Measurements from ENCODE around the gene RAB37. TPM values are rescaled to one million over a fixed set of nuclear protein-coding genes. Genes with fewer than 3 reads are reported as not detected.

RAB37 gene, protein sequence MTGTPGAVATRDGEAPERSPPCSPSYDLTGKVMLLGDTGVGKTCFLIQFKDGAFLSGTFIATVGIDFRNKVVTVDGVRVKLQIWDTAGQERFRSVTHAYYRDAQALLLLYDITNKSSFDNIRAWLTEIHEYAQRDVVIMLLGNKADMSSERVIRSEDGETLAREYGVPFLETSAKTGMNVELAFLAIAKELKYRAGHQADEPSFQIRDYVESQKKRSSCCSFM
- 10 to 100 TPM in 1 of 2 donors, 1 to 10 TPM in 1; 7.6 to 14.2 TPM for total RNA-seq
- long read RNA-seq, transcript RAB37-204 (9 exons, 2,617 nt): major isoform, 5 of 11 reads
- long read RNA-seq, partial matches to known transcripts: 0 of 11 reads
- long read RNA-seq, other reads (novel, unspliced or antisense): 3 of 11 reads

DNA sequence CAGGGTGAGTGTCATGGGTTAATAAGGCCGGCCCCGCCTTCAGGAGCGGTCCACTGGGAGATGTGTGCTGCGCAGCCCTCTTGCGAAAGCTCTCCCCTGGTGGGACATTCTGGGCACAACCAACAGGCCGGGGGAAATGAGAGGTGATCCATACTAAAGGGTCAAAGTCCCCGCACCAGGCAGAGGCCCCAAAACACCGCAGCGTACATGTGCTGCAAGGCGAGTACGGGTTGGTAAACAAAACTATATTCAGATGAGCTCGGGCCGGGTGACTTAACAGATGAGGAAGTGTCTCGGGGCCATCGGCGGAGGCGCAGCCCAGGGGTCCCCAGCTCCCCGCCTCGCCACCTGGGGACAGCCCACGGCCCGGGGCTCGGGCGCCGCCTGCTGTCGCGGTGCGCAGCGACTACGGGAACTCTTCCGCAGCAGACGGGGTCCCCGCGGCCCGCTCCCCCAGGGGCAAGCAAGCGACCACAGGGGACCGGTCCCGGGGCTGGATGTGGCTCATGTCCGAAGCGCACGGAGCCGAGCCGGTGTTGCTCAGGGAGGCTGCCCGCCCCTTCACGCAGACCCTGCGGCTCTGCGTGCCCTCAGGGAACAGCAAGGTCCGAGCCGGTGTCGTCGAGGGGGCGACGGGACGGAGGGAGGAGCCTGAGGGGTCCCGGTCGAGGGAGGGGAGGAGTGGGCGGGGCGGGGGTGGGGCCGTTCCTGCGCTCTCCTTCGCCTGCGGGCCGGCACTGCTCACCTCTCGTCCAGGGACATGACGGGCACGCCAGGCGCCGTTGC lies at the start of gene RAB37:
Gene RAB37 (plus strand): TSS at position 744 of the 786 bp plus-strand sequence. CDS start 17 bp downstream, at position 761.
- intact Hi-C loops (cut with DNase I, micrococcal nuclease): no loop called here
- ATAC-seq (peak; percentile 54), DNase-seq (peak; percentile 60 to 69)

DNA sequence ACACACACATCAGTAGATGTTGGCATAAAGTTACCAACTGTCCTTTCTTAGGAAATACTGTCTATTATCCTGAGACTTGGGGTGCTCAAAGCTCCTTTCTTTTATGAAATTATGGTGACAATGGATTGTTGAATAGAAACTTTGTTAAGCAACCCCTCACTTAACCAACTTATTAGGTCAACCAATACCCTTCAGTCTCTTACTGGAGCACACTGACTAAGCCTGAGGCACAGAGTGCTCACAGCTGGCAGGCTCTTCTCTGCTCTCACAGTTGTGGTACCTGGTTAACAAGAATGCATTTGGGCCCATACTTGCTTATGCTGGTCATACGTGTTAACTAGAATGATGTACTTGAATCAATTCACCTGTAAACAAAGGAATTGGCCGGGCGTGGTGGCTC lies 49.2 kb upstream of the RAB37 start:
- intact Hi-C loops (cut with DNase I, micrococcal nuclease): no loop called here
- ATAC-seq: no peak
- DNase-seq: no peak

DNA sequence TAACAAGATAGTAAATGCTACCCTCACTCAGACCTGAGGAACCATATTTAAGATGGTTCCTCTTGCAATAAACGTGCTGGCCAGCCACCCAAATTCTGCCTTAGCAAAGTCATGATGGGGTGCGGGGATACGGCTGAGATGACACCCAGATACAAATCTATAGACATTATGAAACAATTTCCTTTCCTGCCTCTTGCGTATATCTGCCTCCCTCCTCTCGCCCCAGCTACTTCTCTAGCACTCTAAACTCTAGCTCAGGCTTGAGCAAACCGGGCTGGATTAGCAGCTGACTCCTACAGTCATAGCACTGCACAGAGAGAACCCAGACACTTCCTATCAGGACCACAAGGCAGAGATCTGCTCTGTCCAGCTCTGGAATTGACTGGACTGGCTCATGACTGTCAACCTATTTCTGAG lies 46.6 kb upstream of the RAB37 start:
- intact Hi-C loops (cut with DNase I, micrococcal nuclease): no loop called here
- ATAC-seq (no peak), DNase-seq (no peak)

DNA sequence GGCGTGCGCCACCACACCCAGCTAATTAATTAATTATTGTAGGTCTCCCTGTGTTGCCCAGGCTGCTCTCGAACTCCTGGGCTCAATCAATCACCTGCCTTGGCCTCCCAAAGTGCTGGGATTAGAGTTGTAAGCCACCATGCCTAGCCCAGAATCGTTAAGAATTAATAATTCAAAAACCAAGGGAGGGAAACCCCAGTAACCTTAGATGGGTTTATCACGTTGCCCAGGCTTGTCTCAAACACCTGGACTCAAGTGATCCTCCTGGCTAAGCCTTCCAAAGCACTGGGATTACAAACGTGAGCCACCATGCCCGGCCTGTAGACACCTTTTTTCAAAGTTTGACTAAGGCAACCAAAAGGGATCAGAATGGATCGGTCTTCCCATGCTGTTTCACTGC lies 45.9 kb upstream of the RAB37 start:
- DNase-seq (no peak), ATAC-seq (no peak)
- intact Hi-C loops (cut with DNase I, micrococcal nuclease): no loop called here

DNA sequence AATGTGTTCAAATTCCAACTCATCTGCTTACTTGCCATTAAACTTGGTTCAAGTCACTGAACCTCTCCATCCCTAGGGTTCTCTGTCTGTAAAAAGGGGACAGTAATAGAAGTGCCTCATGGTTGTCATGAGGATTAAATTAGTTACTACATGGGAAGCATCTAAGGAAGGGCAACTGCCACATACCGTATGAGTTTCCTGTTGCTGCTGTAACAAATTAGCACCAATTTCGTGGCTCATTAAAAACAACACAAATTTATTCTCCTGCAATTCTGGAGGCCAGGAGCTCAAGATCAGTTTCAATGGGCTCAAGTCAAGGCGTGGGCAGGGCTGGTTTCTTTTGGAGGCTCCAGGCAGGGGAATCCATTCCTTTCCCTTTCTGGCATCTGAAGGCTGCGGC lies 43.0 kb upstream of the RAB37 start:
- ATAC-seq (no peak), DNase-seq (no peak)
- intact Hi-C loops (cut with DNase I, micrococcal nuclease): no loop called here

- ATAC-seq: no peak
- no peak for DNase-seq
- intact Hi-C loops (cut with DNase I, micrococcal nuclease): no loop called here
Observed at GRCh38 chr17:74695629-74696028, 41.4 kb upstream of the RAB37 start.

GRCh38 chr17:74697515-74697914 lies 39.5 kb upstream of the RAB37 start:
- no peak for DNase-seq
- ATAC-seq: no peak
- intact Hi-C loops (cut with DNase I, micrococcal nuclease): no loop called here

GRCh38 chr17:74698069-74698468 lies 39.0 kb upstream of the RAB37 start:
- ATAC-seq (no peak), DNase-seq (no peak)
- intact Hi-C loops (cut with DNase I, micrococcal nuclease): no loop called here

- no peak for DNase-seq
- intact Hi-C loops (cut with DNase I, micrococcal nuclease): no loop called here
Observed at GRCh38 chr17:74699236-74699635, 37.8 kb upstream of the RAB37 start.

GRCh38 chr17:74702116-74702871 lies 34.8 kb upstream of the RAB37 start:
- intact Hi-C loops (cut with DNase I, micrococcal nuclease): no loop called here
- DNase-seq (no peak), ATAC-seq (no peak)

More at GRCh38 chr17:74699236-74699635, 37.8 kb upstream of the RAB37 start:
- no peak for ATAC-seq

DNA sequence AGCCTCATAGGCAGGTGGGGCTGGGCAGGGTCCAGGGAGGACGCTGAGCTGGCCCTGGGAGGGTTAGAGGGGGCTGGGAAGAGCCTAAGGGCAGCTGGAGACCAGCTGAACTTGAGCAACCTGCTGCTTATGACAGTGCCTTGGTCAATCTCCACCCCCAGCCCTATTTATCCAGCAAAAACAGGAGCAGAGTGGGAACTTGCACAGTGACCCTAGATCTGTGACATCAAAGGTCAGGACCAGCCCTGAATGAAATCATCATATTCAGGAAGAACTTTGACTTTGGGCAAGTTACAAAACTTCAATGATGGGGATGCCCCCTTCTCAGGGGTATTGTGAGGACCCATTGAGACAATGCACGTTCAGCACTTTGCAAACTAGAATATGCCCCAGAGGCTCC lies 33.7 kb upstream of the RAB37 start:
- ATAC-seq (no peak), DNase-seq (no peak)
- intact Hi-C loops (cut with DNase I, micrococcal nuclease): no loop called here

DNA sequence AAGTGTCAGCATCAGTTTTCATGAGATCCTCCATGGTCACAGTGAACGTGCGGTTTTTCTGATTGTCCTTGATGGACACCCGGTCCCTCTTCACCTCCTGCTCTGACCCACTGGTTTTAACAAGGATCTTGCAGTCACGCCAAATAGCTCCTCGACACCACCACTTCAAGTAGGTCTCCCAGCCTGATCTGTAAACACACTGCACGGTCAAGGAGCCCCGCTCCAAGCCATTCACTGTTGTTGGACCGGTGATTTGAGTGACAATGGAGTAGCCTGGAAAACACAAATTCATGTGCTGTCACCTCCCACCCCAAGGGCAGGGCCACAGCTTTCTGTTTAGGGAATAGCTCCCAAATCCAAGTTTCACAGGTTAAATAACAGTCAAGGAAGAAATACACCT lies 32.5 kb upstream of the RAB37 start:
- intact Hi-C loops (cut with DNase I, micrococcal nuclease): no loop called here
- no peak for DNase-seq

GRCh38 chr17:74711058-74711824 lies 25.8 kb upstream of the RAB37 start:
- DNase-seq (no peak), ATAC-seq (no peak)
- intact Hi-C loops (cut with DNase I, micrococcal nuclease): no loop called here

More for the DNA sequence above, 32.5 kb upstream of the RAB37 start:
- ATAC-seq: no peak

- intact Hi-C loops (cut with DNase I, micrococcal nuclease): no loop called here
- ATAC-seq: no peak
- DNase-seq: no peak
Observed at GRCh38 chr17:74712301-74712700, 24.8 kb upstream of the RAB37 start.

DNA sequence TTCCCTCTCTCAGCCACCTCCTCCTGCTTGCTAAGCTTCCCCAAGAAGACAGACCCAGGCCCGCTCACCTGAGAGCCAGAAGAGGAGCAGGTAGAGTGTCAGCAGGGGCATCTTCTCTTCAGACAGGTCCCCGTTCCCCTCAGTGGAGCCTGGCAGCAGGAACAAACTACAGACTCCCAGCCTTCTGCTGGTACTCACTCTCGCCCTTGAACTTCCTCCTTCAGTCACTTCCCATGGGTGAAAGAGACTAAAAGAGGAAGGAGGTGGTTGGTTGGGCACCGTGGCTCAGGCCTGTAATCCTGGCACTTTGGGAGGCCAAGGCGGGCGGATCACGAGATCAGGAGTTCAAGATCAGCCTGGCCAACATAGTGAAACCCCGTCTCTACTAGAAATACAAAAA lies 24.3 kb upstream of the RAB37 start, which contains the start of gene CD300LF:
Gene CD300LF (minus strand): TSS at position 168 of the 400 bp plus-strand sequence. CDS start 57 bp downstream, at position 111.
- intact Hi-C loops (cut with DNase I, micrococcal nuclease): no loop called here
- ATAC-seq: no peak
- peak in 1 of 2 donors; percentile 31 for DNase-seq

- no peak for DNase-seq
- intact Hi-C loops (cut with DNase I, micrococcal nuclease): no loop called here
- no peak for ATAC-seq
Observed at GRCh38 chr17:74713171-74713755, 23.8 kb upstream of the RAB37 start.

DNA sequence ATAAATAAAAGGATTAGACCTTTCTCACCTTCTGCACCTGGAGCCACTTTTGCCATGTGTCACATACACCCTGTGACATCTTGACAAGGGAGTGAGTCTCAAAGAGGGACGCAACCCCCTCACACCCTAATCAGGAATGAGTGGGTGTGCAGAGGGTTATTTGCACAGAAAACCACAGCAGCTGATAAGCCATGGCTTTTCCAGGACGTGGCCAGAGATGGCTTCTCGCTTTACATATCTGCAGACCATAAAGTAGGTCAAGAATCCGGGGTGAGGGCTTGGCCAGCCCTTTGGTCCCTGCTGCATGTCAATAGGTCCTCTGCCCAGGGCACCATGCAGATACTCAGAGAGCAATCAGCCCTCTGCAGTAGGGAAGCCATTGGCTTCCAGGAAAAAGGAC lies 21.9 kb upstream of the RAB37 start:
- ATAC-seq (peak; percentile 56), DNase-seq (no peak)
- intact Hi-C loops (cut with DNase I, micrococcal nuclease): no loop called here

DNA sequence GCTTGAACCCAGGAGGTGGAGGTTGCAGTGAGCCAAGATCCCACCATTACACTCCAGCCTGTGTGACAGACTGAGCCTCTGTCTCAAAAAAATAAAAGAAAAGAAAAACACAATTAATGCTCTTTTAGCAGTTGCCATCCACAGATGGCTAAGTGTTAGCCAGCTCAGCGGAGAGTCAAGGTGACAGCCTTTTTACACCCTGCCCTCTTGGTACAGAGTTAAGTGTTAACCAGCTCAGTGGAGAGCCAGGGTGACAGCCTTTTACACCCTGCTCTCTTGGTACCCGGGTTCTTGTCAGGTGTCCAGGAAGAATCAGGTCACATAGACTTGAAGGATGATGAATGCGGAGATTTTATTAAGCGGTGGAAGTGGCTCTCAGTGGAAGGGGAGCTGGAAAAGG lies 16.6 kb upstream of the RAB37 start:
- ATAC-seq: no peak
- DNase-seq: no peak
- intact Hi-C loops (cut with DNase I, micrococcal nuclease): no loop called here
